Endothelial cell of umbilical vein (primary cell): Measurements from ENCODE around the gene BEND5. TPM values are rescaled to one million over a fixed set of nuclear protein-coding genes. Genes with fewer than 3 reads are reported as not detected.

ENCODE experiments used
- BruUV-seq: library from RNA; stranded (reverse); fragments of 400-500 nt; replicated peaks from 2 replicates; lab custom pipeline; 2021; lab: Mats Ljungman, UMichigan
- CTCF ChIA-PET: fragments of 300-600, 350-600 bp; sonication (Branson Sonifier 250); formaldehyde crosslinking; loops from one replicate; lab custom pipeline; 2021; ENCODE audit warnings: antibody characterized with exemption, inconsistent platforms; lab: Charles Lee
- POLR2A ChIA-PET: fragments of 300-600, 350-600 bp; sonication (Branson Sonifier 250); formaldehyde crosslinking; loops from one replicate; lab custom pipeline; 2021; ENCODE audit warnings: antibody characterized with exemption, inconsistent platforms; lab: Charles Lee
- DNase-seq: peaks from one replicate; pipeline ENCODE4 v3.0.0-alpha.2; 2011; ENCODE audit warnings: low read depth, low spot score
- FAIRE-seq: peaks from 2 replicates; lab custom pipeline; 2011; peaks lifted over from hg19 to GRCh38; lab: Jason Lieb, UNC
- H2AFZ ChIP-seq: 2 replicates; pipeline ENCODE4 v1.6.0; 2012; ENCODE audit warnings: low read depth, low read length, control low read depth, inconsistent platforms
- H3K27ac ChIP-seq: 2 replicates; pipeline ENCODE4 v1.5.1; 2011; ENCODE audit warnings: low read depth, mild to moderate bottlenecking, control low read depth, low read length, moderate library complexity; ENCODE audit not compliant: insufficient read depth
- H3K27me3 ChIP-seq, 2 experiments: 2 replicates each; pipeline versions ENCODE4 v1.6.0 to v1.6.1; 2011; ENCODE audit warnings: low read length in 2 of 2, mixed read lengths in 1 of 2; ENCODE audit not compliant: control insufficient read depth in 2 of 2, insufficient read depth in 2 of 2
- H3K36me3 ChIP-seq, 2 experiments: 2 replicates in 1 of 2; 3 replicates in 1 of 2; pipeline ENCODE4 v1.5.1; 2011; ENCODE audit warnings: low read length in 2 of 2, mild to moderate bottlenecking in 1 of 2, moderate library complexity in 1 of 2; ENCODE audit not compliant: control insufficient read depth in 2 of 2, insufficient read depth in 2 of 2; ENCODE audit errors: extremely low read depth in 1 of 2
- H3K4me1 ChIP-seq: 3 replicates; pipeline ENCODE4 v1.5.1; 2011; ENCODE audit warnings: mild to moderate bottlenecking, low read length; ENCODE audit not compliant: control insufficient read depth, insufficient read depth; ENCODE audit errors: extremely low read depth
- H3K4me2 ChIP-seq: 2 replicates; pipeline ENCODE4 v1.6.1; 2011; ENCODE audit warnings: low read length, control low read depth, mixed read lengths; ENCODE audit not compliant: insufficient read depth
- H3K4me3 ChIP-seq, 3 experiments: fragments of 200-600 bp in 1 of 3; sonication (generic), shearing (Covaris generic) in 1 of 3; replicated peaks in 1 of 3; 2 replicates each; pipeline ENCODE4 v1.5.1; 2011 to 2016; ENCODE audit warnings: control low read depth in 3 of 3, low read length in 3 of 3, mild to moderate bottlenecking in 2 of 3, inconsistent platforms in 1 of 3, low read depth in 1 of 3, moderate library complexity in 1 of 3; ENCODE audit not compliant: insufficient read depth in 1 of 3
- H3K79me2 ChIP-seq: 2 replicates; pipeline ENCODE4 v1.6.0; 2012; ENCODE audit warnings: low read length, inconsistent platforms; ENCODE audit not compliant: control insufficient read depth, insufficient read depth
- H3K9ac ChIP-seq: replicated peaks from 2 replicates; pipeline ENCODE3; 2011; ENCODE audit warnings: low read length, control low read depth; ENCODE audit not compliant: insufficient read depth; ENCODE audit errors: extremely low read depth
- H3K9me1 ChIP-seq: replicated peaks from 3 replicates; pipeline ENCODE4 v1.6.0; 2011; ENCODE audit warnings: mild to moderate bottlenecking, low read length; ENCODE audit not compliant: control insufficient read depth, insufficient read depth; ENCODE audit errors: extremely low read depth
- H3K9me3 ChIP-seq: replicated peaks from 2 replicates; pipeline ENCODE4 v1.5.1; 2012; ENCODE audit warnings: low read length, inconsistent platforms; ENCODE audit not compliant: control insufficient read depth, insufficient read depth
- H4K20me1 ChIP-seq: replicated peaks from 2 replicates; pipeline ENCODE3; 2011; ENCODE audit warnings: mild to moderate bottlenecking, low read length; ENCODE audit not compliant: control insufficient read depth, insufficient read depth; ENCODE audit errors: extremely low read depth
- EZH2 ChIP-seq: IDR thresholded peaks from 2 replicates; pipeline ENCODE4 v1.6.1; 2012; ENCODE audit warnings: borderline replicate concordance, low read depth, mild to moderate bottlenecking, moderate library complexity, low read length, inconsistent platforms; ENCODE audit not compliant: severe bottlenecking
- FOS ChIP-seq: IDR thresholded peaks from 2 replicates; pipeline ENCODE4 v1.6.1; 2011; ENCODE audit warnings: mild to moderate bottlenecking, low read length, moderate library complexity, borderline replicate concordance; ENCODE audit not compliant: insufficient read depth
- GATA2 ChIP-seq: IDR thresholded peaks from 2 replicates; pipeline ENCODE4 v1.7.0; 2011; ENCODE audit warnings: low read depth, mild to moderate bottlenecking, moderate library complexity, mixed read lengths, low read length; ENCODE audit not compliant: insufficient read length, insufficient read depth
- JUN ChIP-seq: IDR thresholded peaks from 2 replicates; pipeline ENCODE4 v1.6.1; 2011; ENCODE audit warnings: borderline replicate concordance, low read depth; ENCODE audit not compliant: insufficient read length, insufficient read depth
- MYC ChIP-seq: IDR thresholded peaks from one replicate; pipeline ENCODE4 v1.6.1; 2011; ENCODE audit warnings: mild to moderate bottlenecking, low read depth, low read length
- POLR2A ChIP-seq: IDR thresholded peaks from 2 replicates; pipeline ENCODE4 v1.6.1; 2012; ENCODE audit warnings: low read depth, mild to moderate bottlenecking, control low read depth, low read length
- POLR2AphosphoS5 ChIP-seq: IDR thresholded peaks from 2 replicates; pipeline ENCODE4 v1.6.1; 2012; ENCODE audit warnings: low read depth, mild to moderate bottlenecking, control low read depth, low read length, moderate library complexity; ENCODE audit not compliant: insufficient read depth
- dilution Hi-C: fragments of 300-500 bp; cut with MboI; formaldehyde crosslinking; loops from one replicate; pipeline ENCODE4 v1.15.0; 2019; ENCODE audit warnings: low sequenced_read_pairs; ENCODE audit not compliant: extremely low pct_ligation_motif_present
- intact Hi-C: fragments of 100-400 bp; cut with micrococcal nuclease; formaldehyde crosslinking; loops from one replicate; pipeline ENCODE4 v1.10.0; 2022
- polyA plus RNA-seq, 4 experiments: library from polyadenylated mRNA; depleted of rRNA in 3 of 4; stranded (reverse) in 3 of 4; unstranded in 1 of 4; fragments of >200 nt; gene quantifications; 2 replicates each; pipeline versions ENCODE4 v1.2.1 to v1.2.3, GENCODE V29; 2011 to 2012; ENCODE audit warnings: missing spikeins in 1 of 4
- total RNA-seq: library from RNA; stranded (reverse); gene quantifications from 2 replicates; pipeline ENCODE4 v1.2.3, GENCODE V29; 2021
- TF ChIP-seq, protein P1 (sequence below), 2 donors: IDR thresholded peaks; 1 replicate in 1 of 2; 2 replicates in 1 of 2; pipeline ENCODE4 v1.5.1; 2011; ENCODE audit warnings: low read length in 2 of 2, mild to moderate bottlenecking in 2 of 2, moderate library complexity in 2 of 2, control low read depth in 1 of 2, inconsistent platforms in 1 of 2, low read depth in 1 of 2; ENCODE audit not compliant: insufficient read depth in 1 of 2; ENCODE audit errors: extremely low read depth in 1 of 2
- TF ChIP-seq, protein P2 (sequence below): IDR thresholded peaks from 2 replicates; pipeline ENCODE4 v1.6.1; 2011; ENCODE audit not compliant: insufficient read depth, insufficient read length

BEND5 gene
- total and polyA plus RNA-seq, 2 donors (not counting 3 experiments of a cell fraction or from before 2014, with no cell fraction given) = not detected

DNA sequence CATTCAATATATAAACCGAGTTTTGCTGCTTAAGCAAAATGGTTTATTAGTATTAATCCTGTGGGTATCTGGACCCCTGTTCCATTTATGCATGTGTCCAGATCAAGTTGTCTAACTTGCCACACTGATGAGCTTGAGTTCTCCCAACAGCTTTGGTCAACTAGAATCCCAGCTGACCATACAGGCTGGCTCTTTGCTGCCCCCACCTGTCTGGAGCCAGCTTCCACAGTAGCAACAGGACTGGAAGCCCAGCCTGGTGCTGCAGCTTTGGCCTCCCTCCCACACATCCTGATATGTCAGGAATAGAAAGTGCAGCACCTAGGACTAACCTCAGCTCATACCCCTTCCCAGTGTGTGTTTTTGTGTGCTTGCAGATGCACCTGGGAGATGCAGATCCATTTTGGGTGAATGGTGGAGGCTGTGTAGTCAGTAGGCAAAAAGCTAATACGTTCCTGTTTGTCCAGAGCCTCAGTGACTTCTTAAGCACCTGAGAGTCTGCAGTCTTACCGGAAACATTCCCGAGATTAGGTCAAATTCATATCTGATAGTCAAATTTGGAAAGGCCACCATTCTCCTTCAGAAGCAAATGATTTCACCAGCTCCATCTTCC, 40.9 kb upstream of the BEND5 start:
- no peak for TF ChIP-seq MYC
- TF ChIP-seq, protein P1, sequence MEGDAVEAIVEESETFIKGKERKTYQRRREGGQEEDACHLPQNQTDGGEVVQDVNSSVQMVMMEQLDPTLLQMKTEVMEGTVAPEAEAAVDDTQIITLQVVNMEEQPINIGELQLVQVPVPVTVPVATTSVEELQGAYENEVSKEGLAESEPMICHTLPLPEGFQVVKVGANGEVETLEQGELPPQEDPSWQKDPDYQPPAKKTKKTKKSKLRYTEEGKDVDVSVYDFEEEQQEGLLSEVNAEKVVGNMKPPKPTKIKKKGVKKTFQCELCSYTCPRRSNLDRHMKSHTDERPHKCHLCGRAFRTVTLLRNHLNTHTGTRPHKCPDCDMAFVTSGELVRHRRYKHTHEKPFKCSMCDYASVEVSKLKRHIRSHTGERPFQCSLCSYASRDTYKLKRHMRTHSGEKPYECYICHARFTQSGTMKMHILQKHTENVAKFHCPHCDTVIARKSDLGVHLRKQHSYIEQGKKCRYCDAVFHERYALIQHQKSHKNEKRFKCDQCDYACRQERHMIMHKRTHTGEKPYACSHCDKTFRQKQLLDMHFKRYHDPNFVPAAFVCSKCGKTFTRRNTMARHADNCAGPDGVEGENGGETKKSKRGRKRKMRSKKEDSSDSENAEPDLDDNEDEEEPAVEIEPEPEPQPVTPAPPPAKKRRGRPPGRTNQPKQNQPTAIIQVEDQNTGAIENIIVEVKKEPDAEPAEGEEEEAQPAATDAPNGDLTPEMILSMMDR (IDR thresholded peaks at IDR 0.05; ENCODE audit: extremely low read depth in 1 of 2, insufficient read depth in 1 of 2, low read depth in 1 of 2, low read length in 2 of 2) = peak; percentile 7 to 40
- no TSS peak for BruUV-seq
- ChIA-PET POLR2A (no interaction called here), CTCF (interaction anchor here (1.3 kb wide), 1 partner anchor 140 kb away, joined by 5 read pairs; no protein-coding TSS in a partner anchor)
- dilution Hi-C loops = no loop called here
- Histone ChIP-seq H3K9me3 (no peaks in the 10 kb centered on the region), H3K9ac (no peak overlapping the region), H3K4me3 (no peak overlapping the region), H2AFZ (no peak overlapping the region), H3K79me2 (no peaks in the 10 kb centered on the region), H3K27ac (no peak overlapping the region), H3K4me2 (no peak overlapping the region), H4K20me1 (no peaks in the 10 kb centered on the region), H3K27me3 (no peaks in the 10 kb centered on the region), H3K36me3 (no peaks in the 10 kb centered on the region), H3K4me1 (no peaks in the 10 kb centered on the region), H3K9me1 (no peaks in the 10 kb centered on the region)
- DNase-seq (no peak), FAIRE-seq (no peak)
- intact Hi-C loops = loop anchor here (1.0 kb wide), 1 partner anchor 140 kb away; no protein-coding TSS in a partner anchor

DNA sequence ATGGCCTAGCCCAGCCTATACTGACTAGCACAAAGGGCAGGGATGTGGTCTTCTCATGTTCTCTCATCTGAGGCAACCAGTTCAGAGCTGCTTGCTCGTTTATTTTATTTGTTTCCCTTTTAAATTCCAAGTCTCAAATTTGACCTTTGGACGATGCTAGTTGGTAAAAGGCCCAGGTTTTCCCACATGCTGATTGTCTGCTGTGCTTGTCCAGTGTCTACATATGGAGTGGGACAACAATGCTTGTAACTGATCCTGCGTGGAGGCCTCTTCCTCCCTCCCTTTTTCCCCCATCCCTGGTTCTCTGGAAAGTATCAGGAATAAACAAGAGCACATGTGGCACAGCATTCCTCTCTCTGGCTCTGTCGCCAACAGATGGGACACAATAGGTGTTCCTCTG, 34.0 kb upstream of the BEND5 start:
- Histone ChIP-seq H3K27me3 (no peaks in the 10 kb centered on the region), H3K27ac (no peak overlapping the region), H3K9me1 (no peaks in the 10 kb centered on the region), H3K4me3 (no peak overlapping the region), H3K4me2 (no peak overlapping the region), H3K4me1 (no peaks in the 10 kb centered on the region), H3K79me2 (no peaks in the 10 kb centered on the region), H4K20me1 (no peaks in the 10 kb centered on the region), H3K9ac (no peak overlapping the region), H3K36me3 (no peaks in the 10 kb centered on the region), H3K9me3 (no peaks in the 10 kb centered on the region), H2AFZ (no peak overlapping the region)
- ChIA-PET POLR2A (no interaction called here), CTCF (no interaction called here)
- intact Hi-C loops (no loop called here), dilution Hi-C loops (no loop called here)
- DNase-seq (no peak), FAIRE-seq (no peak)
- TF ChIP-seq EZH2 (no peak), MYC (no peak), FOS (no peak), POLR2AphosphoS5 (no peak), GATA2 (no peak), JUN (no peak), POLR2A (no peak)
- TF ChIP-seq, protein P2, sequence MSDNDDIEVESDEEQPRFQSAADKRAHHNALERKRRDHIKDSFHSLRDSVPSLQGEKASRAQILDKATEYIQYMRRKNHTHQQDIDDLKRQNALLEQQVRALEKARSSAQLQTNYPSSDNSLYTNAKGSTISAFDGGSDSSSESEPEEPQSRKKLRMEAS = no peak
- TF ChIP-seq, protein P1 (IDR thresholded peaks at IDR 0.05; ENCODE audit: extremely low read depth in 1 of 2, insufficient read depth in 1 of 2, low read depth in 1 of 2, low read length in 2 of 2) = no peak
- BruUV-seq = no TSS peak
